Mesendoderm (in vitro differentiated cells): ENCODE data around the gene ZBTB12.
"Not testable (repeated sequence)": the region's sequence is repeated elsewhere in the genome, so short reads cannot be mapped to it uniquely, and the experiment has no call there.

ENCODE experiments used
- DNase-seq: peaks from one replicate; pipeline ENCODE4 v3.0.0; 2013
- H2AK5ac ChIP-seq: 2 replicates; pipeline ENCODE4 v1.6.1; 2013; ENCODE audit warnings: low read length, inconsistent platforms
- H2BK120ac ChIP-seq: 2 replicates; pipeline ENCODE4 v1.6.1; 2013; ENCODE audit warnings: low read depth, mild to moderate bottlenecking, low read length, moderate library complexity, mixed read lengths
- H2BK15ac ChIP-seq: replicated peaks from 2 replicates; pipeline ENCODE4 v1.6.1; 2013; ENCODE audit warnings: low read depth, mild to moderate bottlenecking, moderate library complexity
- H2BK5ac ChIP-seq: 2 replicates; pipeline ENCODE4 v1.6.1; 2013; ENCODE audit warnings: low read length, inconsistent platforms
- H3K18ac ChIP-seq: 2 replicates; pipeline ENCODE4 v1.6.1; 2013; ENCODE audit warnings: mild to moderate bottlenecking, low read length, mixed read lengths
- H3K23ac ChIP-seq: one replicate; pipeline ENCODE4 v1.6.1; 2013; ENCODE audit warnings: low read length
- H3K27ac ChIP-seq: 2 replicates; pipeline ENCODE4 v1.5.1; 2013; ENCODE audit warnings: low read depth, mild to moderate bottlenecking, inconsistent platforms, low read length, moderate library complexity
- H3K27me3 ChIP-seq: 2 replicates; pipeline ENCODE4 v1.6.1; 2013; ENCODE audit warnings: low read length, control low read depth, mild to moderate bottlenecking, inconsistent platforms; ENCODE audit not compliant: insufficient read depth, poor library complexity
- H3K36me3 ChIP-seq: 2 replicates; pipeline ENCODE4 v1.6.1; 2013; ENCODE audit warnings: low read length, inconsistent platforms; ENCODE audit not compliant: control insufficient read depth, insufficient read depth
- H3K4ac ChIP-seq: one replicate; pipeline ENCODE4 v1.6.1; 2013; ENCODE audit warnings: low read depth, mild to moderate bottlenecking, low read length, moderate library complexity
- H3K4me1 ChIP-seq: 2 replicates; pipeline ENCODE4 v1.6.1; 2013; ENCODE audit warnings: low read depth, low read length, inconsistent platforms; ENCODE audit not compliant: control insufficient read depth
- H3K4me2 ChIP-seq: 2 replicates; pipeline ENCODE4 v1.6.1; 2013; ENCODE audit warnings: low read length
- H3K4me3 ChIP-seq: 2 replicates; pipeline ENCODE4 v1.5.1; 2013; ENCODE audit warnings: mild to moderate bottlenecking, low read length
- H3K56ac ChIP-seq: one replicate; pipeline ENCODE4 v1.6.1; 2013; ENCODE audit warnings: low read length
- H3K79me1 ChIP-seq: 2 replicates; pipeline ENCODE4 v1.6.1; 2013; ENCODE audit warnings: low read length, inconsistent platforms
- H3K79me2 ChIP-seq: 2 replicates; pipeline ENCODE4 v1.6.1; 2013; ENCODE audit warnings: mild to moderate bottlenecking, low read length; ENCODE audit not compliant: control insufficient read depth, insufficient read depth
- H3K9ac ChIP-seq: 2 replicates; pipeline ENCODE4 v1.6.1; 2013; ENCODE audit warnings: low read length, inconsistent platforms
- H4K5ac ChIP-seq: one replicate; pipeline ENCODE4 v1.6.1; 2013; ENCODE audit warnings: low read length
- H4K8ac ChIP-seq: one replicate; pipeline ENCODE4 v1.6.1; 2013; ENCODE audit warnings: low read depth, mild to moderate bottlenecking, control low read depth, low read length, moderate library complexity
- WGBS: extraction: QIAGEN DNeasy Blood & Tissue Kit; methylation state at CpG from one replicate; pipeline ENCODE4 v1.1.7; 2013; ENCODE audit warnings: low lambda C conversion rate, missing lambda C conversion rate; ENCODE audit not compliant: insufficient coverage; ENCODE audit errors: extremely low coverage; 5-methylcytosine and 5-hydroxymethylcytosine counted together

ZBTB12 gene

GRCh38 chr6:31858707-31859106 lies 43.2 kb downstream of the ZBTB12 start:
- Histone ChIP-seq H3K79me2 (no peaks in the 10 kb centered on the region), H3K27ac (no peak overlapping the region), H2AK5ac (no peak overlapping the region), H3K18ac (no peak overlapping the region), H3K27me3 (no peaks in the 10 kb centered on the region), H3K23ac (no peak overlapping the region), H2BK120ac (no peak overlapping the region), H3K4me1 (no peaks in the 10 kb centered on the region), H3K9ac (no peak overlapping the region), H4K8ac (no peak overlapping the region), H3K79me1 (no peaks in the 10 kb centered on the region), H2BK5ac (no peak overlapping the region), H3K56ac (no peak overlapping the region), H4K5ac (no peak overlapping the region), H3K4me2 (no peak overlapping the region), H2BK15ac (no peak overlapping the region), H3K4me3 (no peak overlapping the region), H3K4ac (no peak overlapping the region), H3K36me3 (peaks cover 2% of the 10 kb centered on the region)
- no peak for DNase-seq
- WGBS: no CpG with 5 or more reads among the region's 8 CpGs

DNA sequence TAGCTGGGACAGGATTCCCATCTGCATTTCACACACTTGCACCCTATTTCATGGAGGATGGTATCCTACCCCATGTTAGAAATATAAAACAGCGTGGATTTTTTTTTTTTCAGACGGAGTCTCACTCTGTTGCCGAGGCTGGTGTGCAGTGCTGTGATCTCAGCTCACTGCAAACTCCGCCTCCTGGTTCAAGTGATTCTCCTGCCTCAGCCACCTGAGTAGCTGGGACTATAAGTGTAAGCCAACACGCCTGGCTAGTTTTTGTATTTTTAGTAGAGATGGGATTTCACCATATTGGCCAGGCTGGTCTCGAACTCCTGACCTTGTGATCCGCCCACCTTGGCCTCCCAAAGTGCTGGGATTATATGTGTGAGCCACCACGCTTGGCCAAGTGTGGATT lies 44.1 kb downstream of the ZBTB12 start:
- H3K9ac ChIP-seq, H2BK15ac ChIP-seq, H2BK5ac ChIP-seq, H3K4me3 ChIP-seq, H4K5ac ChIP-seq, H3K4me2 ChIP-seq, H3K18ac ChIP-seq, H3K36me3 ChIP-seq, H3K79me1 ChIP-seq, H3K4ac ChIP-seq, DNase-seq, H4K8ac ChIP-seq, H3K4me1 ChIP-seq, H3K56ac ChIP-seq, H3K79me2 ChIP-seq, H2BK120ac ChIP-seq, H3K27me3 ChIP-seq, H3K27ac ChIP-seq, H3K23ac ChIP-seq, H2AK5ac ChIP-seq: not testable (repeated sequence)
- WGBS: no CpG with 5 or more reads among the region's 8 CpGs

DNA sequence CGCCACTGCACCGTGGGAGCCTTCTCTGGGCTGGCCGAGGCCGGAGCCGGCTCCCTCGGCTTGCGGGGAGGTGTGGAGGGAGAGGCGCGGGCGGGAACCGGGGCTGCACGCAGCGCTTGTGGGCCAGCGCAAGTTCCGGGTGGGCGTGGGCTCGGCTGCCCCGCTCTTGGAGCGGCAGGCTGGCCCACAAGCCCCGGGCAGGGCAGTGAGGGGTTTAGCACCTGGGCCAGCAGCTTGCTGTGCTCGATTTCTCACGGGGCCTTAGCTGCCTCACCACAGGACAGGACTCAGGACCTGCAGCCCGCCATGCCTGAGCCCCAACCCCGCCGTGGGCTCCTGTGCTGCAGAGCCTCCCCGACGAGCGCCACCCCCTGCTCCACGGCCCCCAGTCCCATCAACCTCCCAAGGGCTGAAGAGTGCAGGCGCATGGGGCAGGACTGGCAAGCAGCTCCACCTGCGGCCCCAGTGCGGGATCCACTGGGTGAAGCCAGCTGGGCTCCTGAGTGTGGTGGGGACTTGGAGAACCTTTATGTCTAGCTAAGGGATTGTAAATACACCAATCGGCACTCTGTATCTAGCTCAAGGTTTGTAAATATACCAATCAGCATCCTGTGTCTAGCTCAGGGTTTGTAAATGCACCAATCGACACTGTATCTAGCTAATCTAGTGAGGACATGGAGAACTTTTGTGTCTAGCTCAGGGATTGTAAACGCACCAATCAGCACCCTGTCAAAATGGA lies 49.7 kb downstream of the ZBTB12 start:
- H3K23ac ChIP-seq, H4K8ac ChIP-seq, H3K27me3 ChIP-seq, H3K79me2 ChIP-seq, H3K27ac ChIP-seq, H3K4me3 ChIP-seq, H3K56ac ChIP-seq, H2BK15ac ChIP-seq, H3K4ac ChIP-seq, H3K36me3 ChIP-seq, H3K18ac ChIP-seq, H2BK5ac ChIP-seq, H3K4me1 ChIP-seq, H3K9ac ChIP-seq, H3K79me1 ChIP-seq, H4K5ac ChIP-seq, DNase-seq, H2AK5ac ChIP-seq, H3K4me2 ChIP-seq, H2BK120ac ChIP-seq: not testable (repeated sequence)
- no CpG with 5 or more reads among the region's 35 CpGs for WGBS

DNA sequence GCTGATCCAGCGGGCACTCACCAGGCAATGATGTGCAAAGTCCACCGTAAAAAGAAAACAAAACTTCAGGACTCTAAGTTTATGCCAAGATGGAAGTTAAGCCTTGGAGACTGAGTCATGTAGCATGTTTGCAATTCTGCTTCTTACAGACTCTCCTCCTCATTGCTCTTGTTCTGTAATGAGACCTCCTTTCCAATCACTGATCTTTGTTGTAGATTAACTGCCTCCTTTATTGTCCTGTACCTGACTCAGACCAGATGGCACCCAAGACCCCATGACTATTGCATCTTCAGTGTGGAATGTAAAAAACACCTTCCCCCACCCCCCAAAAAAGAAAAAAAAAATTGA lies 50.4 kb downstream of the ZBTB12 start:
- Histone ChIP-seq H3K79me2 (no peaks in the 10 kb centered on the region), H3K18ac (no peak overlapping the region), H3K23ac (no peak overlapping the region), H2BK15ac (no peak overlapping the region), H2BK5ac (no peak overlapping the region), H3K56ac (no peak overlapping the region), H3K27me3 (no peaks in the 10 kb centered on the region), H2AK5ac (no peak overlapping the region), H3K4me2 (no peak overlapping the region), H3K4me1 (no peaks in the 10 kb centered on the region), H3K79me1 (no peaks in the 10 kb centered on the region), H2BK120ac (no peak overlapping the region), H3K27ac (no peak overlapping the region), H4K8ac (no peak overlapping the region), H4K5ac (no peak overlapping the region), H3K4me3 (no peak overlapping the region), H3K4ac (no peak overlapping the region), H3K9ac (no peak overlapping the region), H3K36me3 (no peaks in the 10 kb centered on the region)
- no CpG with 5 or more reads among the region's 2 CpGs for WGBS
- DNase-seq: no peak

GRCh38 chr6:31850765-31851484 lies 51.0 kb downstream of the ZBTB12 start:
- Histone ChIP-seq H2BK15ac (no peak overlapping the region), H3K4me1 (no peaks in the 10 kb centered on the region), H3K4me2 (no peak overlapping the region), H3K23ac (no peak overlapping the region), H3K9ac (no peak overlapping the region), H3K4ac (no peak overlapping the region), H3K79me2 (no peaks in the 10 kb centered on the region), H3K4me3 (no peak overlapping the region), H3K27me3 (no peaks in the 10 kb centered on the region), H3K18ac (no peak overlapping the region), H2BK120ac (no peak overlapping the region), H2AK5ac (no peak overlapping the region), H3K56ac (peak overlapping the region; percentile 1), H3K36me3 (no peaks in the 10 kb centered on the region), H4K5ac (no peak overlapping the region), H3K27ac (no peak overlapping the region), H3K79me1 (no peaks in the 10 kb centered on the region), H4K8ac (no peak overlapping the region), H2BK5ac (no peak overlapping the region)
- no peak for DNase-seq
- no CpG with 5 or more reads among the region's 2 CpGs for WGBS
